Measurements from ENCODE around the gene EVPLL.
"Not testable (repeated sequence)": the region's sequence is repeated elsewhere in the genome, so short reads cannot be mapped to it uniquely, and the experiment has no call there.

The EVPLL gene

GRCh38 chr17:18426639-18427038 lies 49.1 kb downstream of the EVPLL start:
- not testable (repeated sequence) for DNase-seq

GRCh38 chr17:18432206-18432605 lies 54.6 kb downstream of the EVPLL start:
- DNase-seq = not testable (repeated sequence)
